ENCODE data around the gene PRDM2.

DNA sequence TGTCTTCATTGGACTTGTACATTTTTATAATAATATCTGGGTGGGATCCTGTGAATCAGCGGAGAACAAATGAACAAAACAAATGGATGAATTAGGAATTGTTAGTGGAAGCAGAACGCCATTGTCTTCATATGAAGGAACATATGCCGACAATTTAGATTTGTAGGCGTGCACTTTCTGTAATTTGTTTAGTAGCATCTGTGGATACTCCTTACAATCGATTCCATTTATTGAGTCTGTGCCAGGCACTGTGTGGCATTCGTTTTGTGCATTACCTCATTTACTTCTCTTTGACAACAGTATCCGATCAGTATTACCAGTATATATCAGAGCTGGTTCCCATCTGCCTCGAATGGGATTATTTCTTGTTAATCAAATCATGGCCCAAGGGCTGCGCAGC lies 61.9 kb downstream of the PRDM2 start:
- TF ChIP-seq SP1 (IDR thresholded peaks at IDR 0.05) (no peak), SP1 (CRISPR knock-in tag; IDR thresholded peaks at IDR 0.05) (no peak), ZFP1 (CRISPR knock-in tag; IDR thresholded peaks at IDR 0.05) (no peak), CCDC6 (CRISPR knock-in tag; IDR thresholded peaks at IDR 0.05) (no peak), GABPA (IDR thresholded peaks at IDR 0.05; ENCODE audit: low read depth, low read length) (no peak), GABPA (CRISPR knock-in tag; IDR thresholded peaks at IDR 0.05; ENCODE audit: low read depth) (no peak), ETV6 (CRISPR knock-in tag; conservative IDR thresholded peaks at IDR 0.05) (no peak), KAT7 (CRISPR knock-in tag; IDR thresholded peaks at IDR 0.05; ENCODE audit: borderline replicate concordance) (no peak), SIN3A (IDR thresholded peaks at IDR 0.05; ENCODE audit: borderline replicate concordance, low read depth, low read length) (no peak), ELF1 (CRISPR knock-in tag; IDR thresholded peaks at IDR 0.05) (no peak), TCF7L2 (IDR thresholded peaks at IDR 0.05; ENCODE audit: low read depth, low read length) (no peak)
- TF ChIP-seq, protein P1, sequence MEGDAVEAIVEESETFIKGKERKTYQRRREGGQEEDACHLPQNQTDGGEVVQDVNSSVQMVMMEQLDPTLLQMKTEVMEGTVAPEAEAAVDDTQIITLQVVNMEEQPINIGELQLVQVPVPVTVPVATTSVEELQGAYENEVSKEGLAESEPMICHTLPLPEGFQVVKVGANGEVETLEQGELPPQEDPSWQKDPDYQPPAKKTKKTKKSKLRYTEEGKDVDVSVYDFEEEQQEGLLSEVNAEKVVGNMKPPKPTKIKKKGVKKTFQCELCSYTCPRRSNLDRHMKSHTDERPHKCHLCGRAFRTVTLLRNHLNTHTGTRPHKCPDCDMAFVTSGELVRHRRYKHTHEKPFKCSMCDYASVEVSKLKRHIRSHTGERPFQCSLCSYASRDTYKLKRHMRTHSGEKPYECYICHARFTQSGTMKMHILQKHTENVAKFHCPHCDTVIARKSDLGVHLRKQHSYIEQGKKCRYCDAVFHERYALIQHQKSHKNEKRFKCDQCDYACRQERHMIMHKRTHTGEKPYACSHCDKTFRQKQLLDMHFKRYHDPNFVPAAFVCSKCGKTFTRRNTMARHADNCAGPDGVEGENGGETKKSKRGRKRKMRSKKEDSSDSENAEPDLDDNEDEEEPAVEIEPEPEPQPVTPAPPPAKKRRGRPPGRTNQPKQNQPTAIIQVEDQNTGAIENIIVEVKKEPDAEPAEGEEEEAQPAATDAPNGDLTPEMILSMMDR (CRISPR knock-in tag; IDR thresholded peaks at IDR 0.05): no peak
- TF ChIP-seq, protein P2, sequence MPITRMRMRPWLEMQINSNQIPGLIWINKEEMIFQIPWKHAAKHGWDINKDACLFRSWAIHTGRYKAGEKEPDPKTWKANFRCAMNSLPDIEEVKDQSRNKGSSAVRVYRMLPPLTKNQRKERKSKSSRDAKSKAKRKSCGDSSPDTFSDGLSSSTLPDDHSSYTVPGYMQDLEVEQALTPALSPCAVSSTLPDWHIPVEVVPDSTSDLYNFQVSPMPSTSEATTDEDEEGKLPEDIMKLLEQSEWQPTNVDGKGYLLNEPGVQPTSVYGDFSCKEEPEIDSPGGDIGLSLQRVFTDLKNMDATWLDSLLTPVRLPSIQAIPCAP (CRISPR knock-in tag; IDR thresholded peaks at IDR 0.05; ENCODE audit: low read depth): no peak
- TF ChIP-seq, protein P3, sequence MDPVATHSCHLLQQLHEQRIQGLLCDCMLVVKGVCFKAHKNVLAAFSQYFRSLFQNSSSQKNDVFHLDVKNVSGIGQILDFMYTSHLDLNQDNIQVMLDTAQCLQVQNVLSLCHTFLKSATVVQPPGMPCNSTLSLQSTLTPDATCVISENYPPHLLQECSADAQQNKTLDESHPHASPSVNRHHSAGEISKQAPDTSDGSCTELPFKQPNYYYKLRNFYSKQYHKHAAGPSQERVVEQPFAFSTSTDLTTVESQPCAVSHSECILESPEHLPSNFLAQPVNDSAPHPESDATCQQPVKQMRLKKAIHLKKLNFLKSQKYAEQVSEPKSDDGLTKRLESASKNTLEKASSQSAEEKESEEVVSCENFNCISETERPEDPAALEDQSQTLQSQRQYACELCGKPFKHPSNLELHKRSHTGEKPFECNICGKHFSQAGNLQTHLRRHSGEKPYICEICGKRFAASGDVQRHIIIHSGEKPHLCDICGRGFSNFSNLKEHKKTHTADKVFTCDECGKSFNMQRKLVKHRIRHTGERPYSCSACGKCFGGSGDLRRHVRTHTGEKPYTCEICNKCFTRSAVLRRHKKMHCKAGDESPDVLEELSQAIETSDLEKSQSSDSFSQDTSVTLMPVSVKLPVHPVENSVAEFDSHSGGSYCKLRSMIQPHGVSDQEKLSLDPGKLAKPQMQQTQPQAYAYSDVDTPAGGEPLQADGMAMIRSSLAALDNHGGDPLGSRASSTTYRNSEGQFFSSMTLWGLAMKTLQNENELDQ (CRISPR knock-in tag; IDR thresholded peaks at IDR 0.05; ENCODE audit: borderline replicate concordance): no peak

Data from HepG2 (cell line).